DMS 273 (cell line): ENCODE measurements around the gene KRTAP2-4.

ENCODE experiments used
- DNase-seq: peaks from one replicate; lab custom pipeline; 2025; ENCODE audit not compliant: unreplicated experiment; lab: John Stamatoyannopoulos, UW

Gene KRTAP2-4

GRCh38 chr17:41040783-41041571 is 24.7 kb downstream of the KRTAP2-4 start, which contains the start of gene KRTAP1-1:
KRTAP1-1 (minus strand) TSS chr17:41041450; CDS start chr17:41041397, 53 bp downstream.
- DNase-seq: peak; percentile 85

GRCh38 chr17:41037853-41038350 is 27.8 kb downstream of the KRTAP2-4 start:
- no peak for DNase-seq

- peak; percentile 82 for DNase-seq
These were observed 31.2 kb downstream of the KRTAP2-4 start, which contains the start of gene KRTAP1-3 for GRCh38 chr17:41034346-41034935. KRTAP1-3 (minus strand) TSS chr17:41034874; CDS start chr17:41034821, 53 bp downstream.

GRCh38 chr17:41029633-41030245 is 35.9 kb downstream of the KRTAP2-4 start, which contains the start of gene KRTAP1-4:
KRTAP1-4 (minus strand) TSS chr17:41030195; CDS start chr17:41030078, 117 bp downstream.
- peak; percentile 3 for DNase-seq

GRCh38 chr17:41026715-41027471 is 38.8 kb downstream of the KRTAP2-4 start, which contains the start of gene KRTAP1-5:
KRTAP1-5 (minus strand) TSS chr17:41027208; CDS start chr17:41027155, 53 bp downstream.
- peak; percentile 62 for DNase-seq

GRCh38 chr17:41024697-41025096 is 41.0 kb downstream of the KRTAP2-4 start:
- DNase-seq: no peak

DNA sequence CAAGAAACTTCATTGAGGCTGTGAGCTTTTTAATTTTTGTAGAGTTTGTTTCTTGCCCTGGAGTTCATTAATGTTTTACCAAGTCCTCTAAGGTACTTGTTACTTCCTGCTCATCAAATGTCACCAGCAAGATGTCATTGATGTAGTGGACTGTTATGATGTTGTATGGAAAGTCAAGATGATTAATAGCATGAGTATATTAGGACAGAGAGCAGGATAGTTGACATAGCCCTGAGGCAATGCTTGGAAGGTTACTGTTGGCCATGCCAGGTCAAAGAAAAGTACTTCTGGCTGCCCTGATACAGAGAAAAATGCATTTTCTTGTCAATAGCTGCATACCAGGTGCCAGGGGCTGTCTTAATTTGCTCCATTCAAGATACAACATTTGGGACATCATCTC is 45.3 kb downstream of the KRTAP2-4 start:
- DNase-seq: no peak

GRCh38 chr17:41019415-41019814 is 46.3 kb downstream of the KRTAP2-4 start:
- DNase-seq: no peak

DNA sequence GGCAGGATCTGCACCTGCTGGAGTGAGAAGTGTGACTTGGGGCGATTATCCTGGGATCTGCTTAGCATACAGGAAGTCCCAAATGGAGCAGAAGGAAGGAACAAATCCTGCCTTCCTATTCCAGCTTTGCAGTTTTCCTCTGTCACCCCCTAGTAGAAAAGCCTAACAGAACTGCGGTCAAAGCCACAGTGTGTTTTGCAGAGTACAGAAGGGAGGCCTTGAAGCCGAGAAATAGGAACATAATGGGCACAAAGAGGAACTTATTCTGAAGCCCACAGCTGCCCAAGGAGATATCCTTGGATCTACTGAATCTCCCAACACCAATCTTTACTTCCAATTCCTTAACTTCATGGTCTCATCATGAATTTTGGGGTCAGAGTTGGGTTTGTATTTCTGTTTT is 47.1 kb downstream of the KRTAP2-4 start:
- no peak for DNase-seq

DNA sequence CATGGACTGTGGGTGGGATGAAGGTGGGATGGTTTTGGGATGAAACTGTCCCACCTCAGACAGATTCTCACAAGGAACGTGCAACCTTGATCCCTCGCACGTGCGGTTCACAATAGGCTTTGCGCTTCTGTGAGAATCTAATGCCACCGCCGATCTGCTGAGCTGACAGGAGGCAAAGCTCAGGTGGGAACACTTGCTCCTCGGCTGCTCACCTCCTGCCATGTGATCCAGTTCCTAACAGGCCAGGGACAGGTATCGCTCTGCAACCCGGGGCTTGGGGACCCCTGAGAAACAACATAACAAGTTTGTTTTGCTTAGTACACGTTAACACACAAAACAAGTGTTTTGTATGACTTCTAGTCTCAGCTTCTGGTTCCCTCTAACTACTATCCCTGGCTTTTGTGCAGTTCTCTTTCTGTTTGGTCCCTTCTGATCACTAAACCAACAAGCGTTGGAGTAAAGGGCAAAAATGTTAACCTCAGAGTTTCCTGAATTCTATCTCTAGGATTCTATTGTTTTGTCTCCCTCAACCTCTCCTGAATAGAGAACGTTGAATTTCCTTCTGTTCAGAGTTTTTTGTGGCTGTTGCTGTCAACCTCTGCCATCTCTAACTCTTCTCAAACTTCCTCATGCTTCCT is 49.0 kb downstream of the KRTAP2-4 start:
- DNase-seq: no peak

DNA sequence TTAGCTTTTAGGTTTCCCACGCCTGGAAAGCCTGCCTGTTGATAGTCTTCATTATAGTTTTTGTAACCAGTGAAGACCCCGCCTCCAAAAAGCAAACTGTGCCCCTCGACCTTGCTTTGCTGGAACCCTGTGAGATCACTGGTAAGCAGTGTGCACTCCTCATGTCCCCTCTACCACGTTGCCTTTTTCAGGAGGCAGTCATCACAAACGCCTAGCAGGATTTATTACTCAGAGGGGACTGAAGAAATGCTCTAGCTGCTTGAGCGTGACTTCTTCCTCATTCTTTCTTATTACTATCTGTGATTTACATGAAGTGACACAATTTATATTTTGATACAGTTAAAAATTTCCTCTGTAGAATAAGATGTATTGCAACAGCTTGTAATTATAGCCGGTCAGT is 50.2 kb downstream of the KRTAP2-4 start:
- DNase-seq: no peak
